Measurements from ENCODE around the gene PRICKLE2. TPM values are rescaled to one million over a fixed set of nuclear protein-coding genes. Genes with fewer than 3 reads are reported as not detected.

Gene PRICKLE2
- total and polyA plus RNA-seq, 5 donors, result 2.3 to 15.2 (median 10.6) TPM

DNA sequence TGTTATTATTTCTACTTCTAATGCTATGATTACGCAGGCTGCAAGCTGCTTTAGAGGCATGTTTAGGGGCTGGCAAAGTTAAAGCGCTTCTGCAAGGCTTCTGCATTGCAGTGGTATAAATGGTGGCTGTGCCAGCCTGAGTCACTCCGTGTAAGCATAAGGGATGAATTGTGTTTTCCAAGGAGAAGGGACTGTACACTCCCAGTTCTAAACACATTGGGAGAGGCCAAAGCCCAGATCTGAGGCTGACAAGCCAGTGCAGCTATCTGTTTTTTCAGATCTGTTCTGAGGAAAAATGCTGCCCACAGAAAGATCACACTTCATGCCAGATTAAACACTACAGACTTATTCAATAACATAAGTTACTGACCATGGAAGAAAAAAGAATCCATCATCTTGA lies 83.8 kb downstream of the PRICKLE2 start:
- ATAC-seq, result no peak
- Histone ChIP-seq H3K27ac (ENCODE audit: low read length) (no peak overlapping the region), H3K9me3 (ENCODE audit: control insufficient read depth, low read length) (no peaks in the 10 kb centered on the region), H3K27me3 (ENCODE audit: control insufficient read depth, insufficient read depth) (no peaks in the 10 kb centered on the region), H3K4me1 (ENCODE audit: control insufficient read depth, insufficient read depth, low read length) (peaks cover 3% of the 10 kb centered on the region), H3K4me3 (ENCODE audit: low read length) (no peak overlapping the region)
- intact Hi-C loops (cut with DNase I), result loop anchor here in 2 of 4 donors (10.0 kb wide), 1 partner anchor 107 kb away; no protein-coding TSS in a partner anchor
- no peak for DNase-seq
- 87% methylated on average over 3 of the region's 3 CpGs for WGBS

DNA sequence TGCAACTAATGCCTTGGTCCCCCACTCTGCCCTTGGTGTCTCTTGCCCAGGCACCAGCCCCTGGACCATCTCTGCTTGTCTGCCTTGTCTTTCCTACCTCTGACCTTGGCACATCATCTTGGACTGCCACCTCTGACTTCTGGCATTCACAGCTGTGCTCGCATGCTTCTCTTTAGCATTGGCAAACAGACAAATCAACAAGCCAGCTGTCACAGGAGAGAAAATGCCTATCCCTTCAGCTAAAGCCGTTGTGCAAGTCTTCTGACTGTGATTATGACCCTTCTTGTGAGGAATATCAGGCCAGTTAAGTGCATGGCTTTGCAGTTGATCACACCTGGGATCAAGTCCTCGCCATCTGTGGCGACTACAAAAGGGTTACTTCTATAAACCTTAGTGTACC lies 84.6 kb downstream of the PRICKLE2 start:
- Histone ChIP-seq H3K9me3 (ENCODE audit: control insufficient read depth, low read length) (no peaks in the 10 kb centered on the region), H3K27me3 (ENCODE audit: control insufficient read depth, insufficient read depth) (no peaks in the 10 kb centered on the region), H3K4me3 (ENCODE audit: low read length) (no peak overlapping the region), H3K27ac (ENCODE audit: low read length) (no peak overlapping the region), H3K4me1 (ENCODE audit: control insufficient read depth, insufficient read depth, low read length) (peaks cover 3% of the 10 kb centered on the region)
- WGBS, result 77% methylated on average over 4 of the region's 4 CpGs
- DNase-seq (no peak), ATAC-seq (no peak)
- intact Hi-C loops (cut with DNase I), result loop anchor here in 2 of 4 donors (10.0 kb wide), 1 partner anchor 106 kb away; no protein-coding TSS in a partner anchor

- Histone ChIP-seq H3K4me1 (ENCODE audit: control insufficient read depth, insufficient read depth, low read length) (peaks cover 3% of the 10 kb centered on the region), H3K9me3 (ENCODE audit: control insufficient read depth, low read length) (no peaks in the 10 kb centered on the region)
- 94% methylated on average over 2 of the region's 2 CpGs for WGBS
Observed at GRCh38 chr3:64138656-64139375, 86.5 kb downstream of the PRICKLE2 start.

GRCh38 chr3:64138046-64138445 lies 87.2 kb downstream of the PRICKLE2 start:
- DNase-seq (no peak), ATAC-seq (no peak)
- no peak overlapping the region for H3K4me3 ChIP-seq (ENCODE audit: low read length)
- WGBS, result 73% methylated on average over 1 of the region's 1 CpG
- H3K9me3 ChIP-seq (ENCODE audit: control insufficient read depth, low read length), result no peaks in the 10 kb centered on the region
- H3K27ac ChIP-seq (ENCODE audit: low read length), result no peak overlapping the region
- H3K27me3 ChIP-seq (ENCODE audit: control insufficient read depth, insufficient read depth), result no peaks in the 10 kb centered on the region
- peaks cover 3% of the 10 kb centered on the region for H3K4me1 ChIP-seq (ENCODE audit: control insufficient read depth, insufficient read depth, low read length)
- intact Hi-C loops (cut with DNase I), result no loop called here

More at GRCh38 chr3:64138656-64139375, 86.5 kb downstream of the PRICKLE2 start:
- Histone ChIP-seq H3K4me3 (ENCODE audit: low read length) (no peak overlapping the region), H3K27ac (ENCODE audit: low read length) (no peak overlapping the region), H3K27me3 (ENCODE audit: control insufficient read depth, insufficient read depth) (no peaks in the 10 kb centered on the region)
- no peak for DNase-seq
- intact Hi-C loops (cut with DNase I), result no loop called here
- no peak for ATAC-seq

- 71% methylated on average over 3 of the region's 3 CpGs for WGBS
- Histone ChIP-seq H3K4me3 (ENCODE audit: low read length) (no peak overlapping the region), H3K4me1 (ENCODE audit: control insufficient read depth, insufficient read depth, low read length) (peaks cover 4% of the 10 kb centered on the region), H3K9me3 (ENCODE audit: control insufficient read depth, low read length) (no peaks in the 10 kb centered on the region), H3K27ac (ENCODE audit: low read length) (no peak overlapping the region), H3K27me3 (ENCODE audit: control insufficient read depth, insufficient read depth) (no peaks in the 10 kb centered on the region)
- DNase-seq, result no peak
- intact Hi-C loops (cut with DNase I), result no loop called here
- ATAC-seq, result no peak
Observed at GRCh38 chr3:64134882-64135281, 90.4 kb downstream of the PRICKLE2 start.

- ATAC-seq (no peak), DNase-seq (no peak)
- 94% methylated on average over 6 of the region's 6 CpGs for WGBS
- no peaks in the 10 kb centered on the region for H3K9me3 ChIP-seq (ENCODE audit: control insufficient read depth, low read length)
- H3K4me3 ChIP-seq (ENCODE audit: low read length), result no peak overlapping the region
- intact Hi-C loops (cut with DNase I), result no loop called here
- peaks cover 4% of the 10 kb centered on the region for H3K4me1 ChIP-seq (ENCODE audit: control insufficient read depth, insufficient read depth, low read length)
- no peak overlapping the region for H3K27ac ChIP-seq (ENCODE audit: low read length)
- H3K27me3 ChIP-seq (ENCODE audit: control insufficient read depth, insufficient read depth), result no peaks in the 10 kb centered on the region
Observed at GRCh38 chr3:64133987-64134386, 91.3 kb downstream of the PRICKLE2 start.

DNA sequence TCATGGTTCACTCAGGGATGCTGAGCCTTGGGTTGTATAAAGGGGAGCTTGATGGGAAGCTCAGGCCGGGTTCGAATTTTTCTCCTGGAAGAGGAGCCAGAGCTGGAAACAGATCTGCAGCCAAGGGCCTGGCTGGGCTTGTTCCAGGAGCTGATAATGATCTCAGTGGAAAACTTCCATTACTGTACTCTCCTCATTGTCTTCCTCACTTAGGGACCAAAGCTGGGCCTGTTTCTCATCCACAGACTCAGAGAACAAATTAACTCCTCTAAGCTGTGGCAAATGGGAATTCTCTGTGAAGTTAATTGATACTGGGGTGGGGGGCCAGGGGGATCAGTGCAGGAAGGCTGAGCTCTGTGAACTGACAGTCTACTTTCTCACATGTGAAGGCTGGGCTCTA lies 92.0 kb downstream of the PRICKLE2 start:
- no peak overlapping the region for H3K4me3 ChIP-seq (ENCODE audit: low read length)
- ATAC-seq (no peak), DNase-seq (no peak)
- no peaks in the 10 kb centered on the region for H3K9me3 ChIP-seq (ENCODE audit: control insufficient read depth, low read length)
- WGBS, result 66% methylated on average over 2 of the region's 2 CpGs
- peaks cover 4% of the 10 kb centered on the region for H3K4me1 ChIP-seq (ENCODE audit: control insufficient read depth, insufficient read depth, low read length)
- no peak overlapping the region for H3K27ac ChIP-seq (ENCODE audit: low read length)
- intact Hi-C loops (cut with DNase I), result no loop called here
- H3K27me3 ChIP-seq (ENCODE audit: control insufficient read depth, insufficient read depth), result no peaks in the 10 kb centered on the region

DNA sequence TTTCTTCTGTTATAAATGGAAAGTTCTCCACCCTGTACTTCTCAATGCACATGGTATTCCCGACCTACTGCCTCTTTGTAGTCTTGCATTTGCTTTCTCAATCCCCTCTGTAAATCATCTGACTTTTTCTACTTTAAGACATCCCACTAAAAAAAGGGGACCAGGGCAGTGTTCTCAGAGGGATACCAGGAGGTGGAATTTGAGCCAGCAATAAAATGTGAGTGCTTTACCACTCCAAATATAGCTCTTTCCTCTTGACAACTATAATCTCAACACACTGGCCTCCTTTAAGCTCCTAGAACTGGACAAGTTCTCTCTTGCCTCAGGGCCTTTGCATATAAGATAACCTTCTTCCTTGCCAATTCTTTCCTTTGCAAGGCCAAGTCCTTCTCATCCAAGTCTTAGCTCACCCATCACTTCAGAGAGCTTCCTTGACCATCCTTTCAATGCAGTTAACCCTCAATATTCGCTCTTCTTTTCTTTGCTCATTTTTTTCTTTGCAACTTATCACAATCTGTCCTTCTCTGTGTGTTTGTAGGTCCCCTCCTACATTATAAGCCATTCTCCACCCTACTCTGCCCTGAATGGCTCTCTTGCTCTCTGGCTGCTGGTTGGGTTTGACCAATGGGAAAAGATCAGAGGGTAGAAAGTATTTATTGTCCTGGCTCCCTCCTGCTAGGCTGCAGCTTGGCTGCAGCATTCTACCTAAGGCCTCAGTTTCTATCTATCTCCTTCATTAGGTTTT lies 93.4 kb downstream of the PRICKLE2 start:
- Histone ChIP-seq H3K4me3 (ENCODE audit: low read length) (no peak overlapping the region), H3K27me3 (ENCODE audit: control insufficient read depth, insufficient read depth) (no peaks in the 10 kb centered on the region), H3K9me3 (ENCODE audit: control insufficient read depth, low read length) (no peaks in the 10 kb centered on the region), H3K4me1 (ENCODE audit: control insufficient read depth, insufficient read depth, low read length) (peaks cover 4% of the 10 kb centered on the region), H3K27ac (ENCODE audit: low read length) (no peak overlapping the region)
- ATAC-seq (no peak), DNase-seq (no peak)
- intact Hi-C loops (cut with DNase I), result no loop called here
- WGBS, result 88% methylated on average over 2 of the region's 2 CpGs

GRCh38 chr3:64130436-64130835 lies 94.8 kb downstream of the PRICKLE2 start:
- DNase-seq, result no peak
- Histone ChIP-seq H3K27ac (ENCODE audit: low read length) (no peak overlapping the region), H3K4me1 (ENCODE audit: control insufficient read depth, insufficient read depth, low read length) (peaks cover 4% of the 10 kb centered on the region)

GRCh38 chr3:64129581-64129980 lies 95.7 kb downstream of the PRICKLE2 start:
- Histone ChIP-seq H3K27ac (ENCODE audit: low read length) (no peak overlapping the region), H3K9me3 (ENCODE audit: control insufficient read depth, low read length) (no peaks in the 10 kb centered on the region), H3K4me3 (ENCODE audit: low read length) (no peak overlapping the region), H3K27me3 (ENCODE audit: control insufficient read depth, insufficient read depth) (no peaks in the 10 kb centered on the region), H3K4me1 (ENCODE audit: control insufficient read depth, insufficient read depth, low read length) (peaks cover 4% of the 10 kb centered on the region)
- 54% methylated on average over 2 of the region's 2 CpGs for WGBS
- intact Hi-C loops (cut with DNase I), result no loop called here
- ATAC-seq (no peak), DNase-seq (no peak)

More at GRCh38 chr3:64130436-64130835, 94.8 kb downstream of the PRICKLE2 start:
- no peaks in the 10 kb centered on the region for H3K9me3 ChIP-seq (ENCODE audit: control insufficient read depth, low read length)
- ATAC-seq, result no peak
- 95% methylated on average over 1 of the region's 1 CpG for WGBS
- H3K4me3 ChIP-seq (ENCODE audit: low read length), result no peak overlapping the region
- H3K27me3 ChIP-seq (ENCODE audit: control insufficient read depth, insufficient read depth), result no peaks in the 10 kb centered on the region
- intact Hi-C loops (cut with DNase I), result no loop called here

DNA sequence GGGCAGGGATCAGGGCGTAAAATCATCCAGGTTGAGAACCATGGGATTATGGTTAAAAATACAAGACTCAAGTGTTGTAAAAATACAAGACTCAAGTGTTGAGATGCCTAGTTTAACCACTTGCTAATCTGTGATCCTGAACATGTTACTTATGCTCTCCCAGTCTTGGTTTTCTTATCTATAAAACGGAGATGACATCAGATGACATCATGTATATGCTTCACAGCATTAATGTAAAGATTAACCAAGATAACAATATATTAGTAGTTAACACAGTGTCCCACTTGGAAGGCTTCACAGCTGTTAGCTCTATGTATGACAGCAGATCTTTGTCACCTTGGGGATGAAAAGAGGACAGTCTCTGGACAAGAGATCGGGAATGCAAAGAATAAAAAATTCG lies 96.2 kb downstream of the PRICKLE2 start:
- H3K4me3 ChIP-seq (ENCODE audit: low read length), result no peak overlapping the region
- intact Hi-C loops (cut with DNase I), result no loop called here
- ATAC-seq, result no peak
- H3K4me1 ChIP-seq (ENCODE audit: control insufficient read depth, insufficient read depth, low read length), result peaks cover 4% of the 10 kb centered on the region
- H3K27ac ChIP-seq (ENCODE audit: low read length), result no peak overlapping the region
- no peak for DNase-seq
- H3K27me3 ChIP-seq (ENCODE audit: control insufficient read depth, insufficient read depth), result no peaks in the 10 kb centered on the region
- H3K9me3 ChIP-seq (ENCODE audit: control insufficient read depth, low read length), result no peaks in the 10 kb centered on the region
- WGBS, result 51% methylated on average over 4 of the region's 4 CpGs

Measured in right cardiac atrium (tissue), 5 donors.